Thyroid gland (tissue), 4 donors: ENCODE data around the gene KRT6B.

ENCODE experiments used
- POLR2A ChIP-seq, 2 donors: fragments of 450-650 bp; IDR thresholded peaks; one replicate each; pipeline ENCODE4 v1.6.1; 2017; ENCODE audit warnings: antibody characterized with exemption in 2 of 2, mild to moderate bottlenecking in 2 of 2, moderate library complexity in 1 of 2
- TF ChIP-seq, protein P1 (sequence below), 6 experiments: fragments of 200-600 bp in 3 of 6; fragments of 450-650 bp in 3 of 6; sonication (generic) in 3 of 6; IDR thresholded peaks; one replicate each; pipeline ENCODE4 v1.5.1; 2016 to 2019; ENCODE audit warnings: antibody characterized with exemption in 6 of 6, mild to moderate bottlenecking in 2 of 6, inconsistent platforms in 1 of 6, moderate library complexity in 1 of 6

DNA sequence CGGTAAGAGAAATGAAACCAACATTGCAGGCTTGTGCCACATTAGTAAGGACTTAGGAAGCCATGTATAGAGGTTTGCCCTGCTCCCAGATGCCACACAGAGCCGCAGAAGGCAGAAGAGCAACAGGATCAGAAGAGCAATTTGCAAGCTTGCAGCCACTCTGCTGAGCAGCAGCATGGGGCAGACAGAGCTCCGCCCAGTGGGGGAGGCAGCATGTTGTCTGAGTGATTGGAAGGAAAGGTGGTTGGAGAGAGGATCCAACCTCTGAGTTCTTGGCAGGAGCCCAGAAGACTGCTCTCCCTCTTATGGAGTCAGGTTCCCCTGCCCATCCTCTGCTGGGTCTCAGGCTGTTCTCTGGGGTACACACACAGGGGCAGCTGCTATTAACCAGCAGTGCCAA, 43.4 kb upstream of the KRT6B start:
- TF ChIP-seq, protein P1, sequence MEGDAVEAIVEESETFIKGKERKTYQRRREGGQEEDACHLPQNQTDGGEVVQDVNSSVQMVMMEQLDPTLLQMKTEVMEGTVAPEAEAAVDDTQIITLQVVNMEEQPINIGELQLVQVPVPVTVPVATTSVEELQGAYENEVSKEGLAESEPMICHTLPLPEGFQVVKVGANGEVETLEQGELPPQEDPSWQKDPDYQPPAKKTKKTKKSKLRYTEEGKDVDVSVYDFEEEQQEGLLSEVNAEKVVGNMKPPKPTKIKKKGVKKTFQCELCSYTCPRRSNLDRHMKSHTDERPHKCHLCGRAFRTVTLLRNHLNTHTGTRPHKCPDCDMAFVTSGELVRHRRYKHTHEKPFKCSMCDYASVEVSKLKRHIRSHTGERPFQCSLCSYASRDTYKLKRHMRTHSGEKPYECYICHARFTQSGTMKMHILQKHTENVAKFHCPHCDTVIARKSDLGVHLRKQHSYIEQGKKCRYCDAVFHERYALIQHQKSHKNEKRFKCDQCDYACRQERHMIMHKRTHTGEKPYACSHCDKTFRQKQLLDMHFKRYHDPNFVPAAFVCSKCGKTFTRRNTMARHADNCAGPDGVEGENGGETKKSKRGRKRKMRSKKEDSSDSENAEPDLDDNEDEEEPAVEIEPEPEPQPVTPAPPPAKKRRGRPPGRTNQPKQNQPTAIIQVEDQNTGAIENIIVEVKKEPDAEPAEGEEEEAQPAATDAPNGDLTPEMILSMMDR (IDR thresholded peaks at IDR 0.05), result no peak
- no peak for TF ChIP-seq POLR2A (IDR thresholded peaks at IDR 0.05)
